T-helper 1 cell (primary cell): ENCODE results near the gene MTF1.
"Not testable (repeated sequence)": the region's sequence is repeated elsewhere in the genome, so short reads cannot be mapped to it uniquely, and the experiment has no call there.

Source experiments
- DNase-seq, 5 donors: peaks; one replicate each; pipeline ENCODE4 v3.0.0-alpha.2; 2012 to 2020

MTF1 gene

GRCh38 chr1:37792943-37793686, 66.3 kb downstream of the MTF1 start:
- DNase-seq, result no peak

DNA sequence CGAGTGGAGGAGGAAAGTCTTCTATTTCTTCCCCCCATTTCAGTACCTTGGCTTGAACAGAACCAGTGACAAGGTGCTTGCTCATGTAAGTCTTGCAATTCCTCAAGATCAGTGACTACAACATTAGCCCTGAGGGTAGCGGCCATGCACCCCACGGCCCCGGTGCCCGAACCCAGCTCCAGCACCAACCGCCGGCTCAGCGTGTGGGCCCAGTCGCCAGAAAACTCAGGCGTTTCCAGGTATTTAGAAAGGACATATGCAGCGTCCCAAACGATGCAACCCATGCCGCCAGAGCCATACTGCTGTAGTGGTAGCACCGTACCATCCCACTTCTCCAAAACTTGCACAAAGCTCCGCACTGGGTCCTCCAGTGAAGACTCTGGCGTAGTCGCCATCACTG, 76.9 kb downstream of the MTF1 start:
- DNase-seq, result no peak

DNA sequence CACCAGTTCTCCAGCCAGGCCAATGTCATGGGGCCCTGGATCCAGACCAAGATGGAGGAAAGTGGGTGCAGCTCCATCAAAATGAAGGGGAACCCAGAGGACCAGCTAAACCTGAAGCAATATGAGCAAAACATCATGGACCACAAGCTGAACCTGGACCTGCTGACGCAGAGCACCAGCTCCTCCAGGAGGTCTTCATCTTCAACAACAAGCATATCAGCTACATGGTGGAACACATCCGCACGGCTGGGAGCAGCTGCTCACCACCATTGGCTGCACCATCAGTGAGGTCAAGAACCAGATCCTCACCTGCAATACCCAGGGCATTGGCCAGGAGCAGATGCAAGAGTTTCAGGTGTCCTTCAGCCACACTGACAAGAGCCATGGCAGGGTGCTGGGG, 80.7 kb downstream of the MTF1 start:
- DNase-seq, result no peak

GRCh38 chr1:37776946-37777516, 82.4 kb downstream of the MTF1 start:
- DNase-seq, result no peak

DNA sequence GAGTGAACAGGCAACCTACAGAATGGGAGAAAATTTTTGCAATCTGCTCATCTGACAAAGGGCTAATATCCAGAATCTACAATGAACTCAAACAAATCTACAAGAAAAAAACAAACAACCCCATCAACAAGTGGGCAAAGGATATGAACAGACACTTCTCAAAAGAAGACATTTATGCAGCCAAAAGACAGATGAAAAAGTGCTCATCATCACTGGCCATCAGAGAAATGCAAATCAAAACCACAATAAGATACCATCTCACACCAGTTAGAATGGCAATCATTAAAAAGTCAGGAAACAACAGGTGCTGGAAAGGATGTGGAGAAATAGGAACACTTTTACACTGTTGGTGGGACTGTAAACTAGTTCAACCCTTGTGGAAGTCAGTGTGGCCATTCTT, 88.0 kb downstream of the MTF1 start:
- DNase-seq, result not testable (repeated sequence)

GRCh38 chr1:37767488-37767887, 91.9 kb downstream of the MTF1 start:
- DNase-seq, result no peak

- DNase-seq, result no peak
Measured at GRCh38 chr1:37765916-37766664, 93.3 kb downstream of the MTF1 start.

- DNase-seq, result no peak
Measured at GRCh38 chr1:37764888-37765441, 94.4 kb downstream of the MTF1 start, which contains the start of gene EPHA10. Gene EPHA10, minus strand, starts transcription at chr1:37765120. Its CDS starts 54 bp downstream, at chr1:37765066.

- DNase-seq, result no peak
Measured at GRCh38 chr1:37764414-37764825, 95.0 kb downstream of the MTF1 start.

DNA sequence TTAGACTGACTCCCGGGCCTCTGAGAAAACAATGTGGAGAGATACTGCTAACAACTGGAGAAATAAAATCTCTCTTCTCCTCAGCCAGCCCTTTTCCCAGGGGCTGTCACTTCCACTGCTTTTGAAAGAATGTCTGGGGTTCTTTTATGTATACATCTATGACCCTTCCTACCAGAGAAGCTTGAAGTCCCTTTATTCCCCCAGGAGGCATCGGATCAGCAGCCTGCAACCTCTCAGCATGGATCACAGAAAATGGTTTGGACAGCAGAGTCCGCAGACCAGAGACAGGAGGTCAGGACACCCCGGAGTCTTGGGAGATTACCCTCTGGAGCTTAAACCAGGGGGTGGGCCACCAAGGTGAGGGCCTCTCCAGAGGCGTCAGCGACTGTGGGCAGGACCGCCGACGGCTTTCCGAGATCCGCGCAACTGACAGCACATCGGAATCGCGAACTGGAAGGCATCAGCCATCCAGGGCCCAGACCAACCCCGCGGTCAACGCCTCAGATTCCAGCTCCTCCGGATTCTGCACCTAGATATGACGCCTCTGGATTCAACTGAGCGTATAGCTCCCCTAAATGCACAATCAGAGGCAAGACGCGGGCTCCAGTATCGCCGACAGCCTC, 95.5 kb downstream of the MTF1 start:
- no peak for DNase-seq

GRCh38 chr1:37762516-37762915, 96.9 kb downstream of the MTF1 start:
- DNase-seq, result no peak

GRCh38 chr1:37761416-37762095, 97.8 kb downstream of the MTF1 start:
- DNase-seq, result no peak
